ENCODE measurements around the gene GGCX. TPM values are rescaled to one million over a fixed set of nuclear protein-coding genes. Genes with fewer than 3 reads are reported as not detected.
A peak's percentile ranks its signal among the peaks of the same experiment; 100 is the strongest.

The GGCX gene
- polyA plus RNA-seq, 6 donors from 2014 or later = 12.1 to 22.2 (median 16.2) TPM

DNA sequence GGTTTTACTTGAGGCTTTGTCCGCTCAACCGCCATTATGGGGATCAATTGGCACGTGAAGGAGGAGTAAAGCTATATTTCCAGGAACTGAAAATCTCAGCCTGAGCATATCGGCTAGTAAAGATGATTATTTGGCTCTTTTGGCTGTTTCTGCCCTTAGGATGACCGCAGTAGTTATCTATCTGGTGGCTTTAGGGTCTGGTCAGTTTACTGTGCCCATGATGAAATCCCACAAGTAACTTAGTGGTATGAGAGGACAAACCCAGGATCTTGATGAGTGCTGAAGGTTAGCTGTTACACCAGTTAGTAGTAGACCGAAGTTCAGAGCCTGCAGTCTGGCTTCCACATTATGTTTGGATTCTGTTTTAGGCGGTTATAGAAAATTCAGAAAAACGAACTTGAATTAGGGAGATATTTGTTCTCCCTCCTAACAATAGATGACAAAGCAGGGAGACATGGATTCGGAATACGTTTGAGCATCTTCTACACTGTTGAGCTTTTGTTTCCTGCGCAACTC, 21.1 kb downstream of the GGCX start:
- no peaks in the 10 kb centered on the region for H3K9me3 Mint-ChIP-seq
- no peak for DNase-seq
- H3K4me1 Mint-ChIP-seq = peaks cover 27 to 42% (median 30%) of the 10 kb centered on the region in 3 donors
- H3K27ac Mint-ChIP-seq = peak overlapping the region; percentile 8 to 96 (median 92)
- peaks cover 14 to 15% of the 10 kb centered on the region in 2 donors for H3K36me3 Mint-ChIP-seq
- H3K27me3 Mint-ChIP-seq = no peaks in the 10 kb centered on the region
- H3K4me3 Mint-ChIP-seq = peak overlapping the region; percentile 87 to 98 (median 96)
- no peak for ATAC-seq (ENCODE audit: low read depth in 2 of 2)

DNA sequence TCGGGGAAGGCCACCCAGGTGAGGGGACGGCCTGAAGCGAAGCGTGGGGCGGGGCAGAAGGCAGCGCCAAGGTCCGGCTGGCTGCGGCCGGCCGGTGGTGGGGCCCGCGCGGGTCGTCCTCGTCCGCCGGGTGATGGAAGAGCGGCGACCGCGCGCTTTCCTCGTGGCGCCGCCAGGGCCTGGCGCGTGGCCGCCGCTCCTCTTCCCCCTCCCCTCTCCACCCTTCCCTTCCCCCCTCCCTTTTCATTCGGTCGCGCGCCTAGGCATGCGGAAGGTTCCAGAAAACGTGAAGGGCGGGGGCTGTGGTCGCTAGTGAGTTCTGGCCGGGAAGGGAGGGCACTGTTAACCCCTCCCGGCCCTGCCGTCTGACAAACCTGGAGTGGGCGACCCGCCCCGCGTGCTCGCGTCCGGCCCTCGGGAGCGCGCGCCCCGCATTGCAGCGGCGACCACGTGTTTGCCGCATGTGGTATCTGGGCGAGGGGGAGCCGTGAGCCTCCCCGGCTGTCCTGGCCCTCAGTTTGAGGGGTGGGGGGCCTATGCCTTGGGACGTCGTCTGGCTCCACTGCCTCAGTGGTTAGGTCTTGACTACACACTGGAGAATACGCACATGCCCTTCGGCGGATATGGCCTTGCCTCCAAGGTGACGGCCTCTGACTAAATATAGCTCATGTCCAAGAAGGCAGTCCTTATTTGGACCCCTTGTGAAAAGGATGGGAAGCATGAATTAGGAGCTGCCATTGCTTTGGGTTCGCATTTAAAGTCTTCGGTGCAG, 21.7 kb downstream of the GGCX start:
- Mint-ChIP-seq H3K4me1 (peaks cover 27 to 42% (median 30%) of the 10 kb centered on the region in 3 donors), H3K36me3 (peaks cover 14 to 15% of the 10 kb centered on the region in 2 donors), H3K4me3 (peak overlapping the region; percentile 87 to 98 (median 96)), H3K27ac (peak overlapping the region; percentile 80 to 98 (median 95)), H3K27me3 (no peaks in the 10 kb centered on the region), H3K9me3 (no peaks in the 10 kb centered on the region)
- peak; percentile 61 to 62 for ATAC-seq (ENCODE audit: low read depth in 2 of 2)
- DNase-seq = peak; percentile 68

DNA sequence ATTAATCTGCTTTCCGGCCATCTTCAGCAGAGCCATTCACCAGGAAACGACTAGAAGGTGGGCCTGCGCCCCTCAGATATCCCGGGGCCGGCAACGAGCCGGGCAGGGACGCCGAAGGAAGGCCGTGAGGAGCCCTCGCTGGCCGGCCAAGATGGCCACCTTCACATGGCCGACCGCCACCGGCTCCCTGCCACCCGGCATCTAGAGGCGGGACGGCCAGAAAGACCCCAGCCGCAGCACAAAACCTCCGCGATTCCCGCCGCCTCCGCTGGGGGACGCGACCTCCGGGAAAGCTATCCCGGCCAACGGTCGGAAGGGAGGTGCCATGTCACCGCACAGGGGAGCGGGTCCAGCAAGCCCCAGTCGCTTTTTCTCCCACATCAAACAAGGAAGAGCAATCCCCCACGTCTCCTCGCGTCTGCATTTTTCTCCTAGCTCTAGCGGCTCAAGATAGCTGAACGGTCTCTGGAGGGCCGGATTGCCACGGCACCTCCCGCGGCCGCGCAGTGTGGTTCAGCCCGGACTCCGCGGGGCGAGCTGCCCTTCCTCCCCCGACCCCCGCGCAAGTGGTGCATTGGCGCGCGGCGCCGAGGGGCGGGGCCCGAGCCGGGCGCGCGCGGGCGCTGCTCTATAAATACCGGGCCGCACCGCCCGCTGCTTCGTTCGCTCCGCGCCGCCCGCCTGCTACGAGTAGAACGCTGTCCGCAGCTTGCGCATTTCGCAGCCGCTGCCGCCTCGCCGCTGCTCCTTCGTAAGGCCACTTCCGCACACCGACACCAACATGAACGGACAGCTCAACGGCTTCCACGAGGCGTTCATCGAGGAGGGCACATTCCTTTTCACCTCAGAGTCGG, 22.6 kb downstream of the GGCX start, which contains the start of gene MAT2A:
TSS of gene MAT2A (plus strand) at position 662 of the 854 bp plus-strand sequence. CDS start at position 782, 120 bp downstream.
- Mint-ChIP-seq H3K36me3 (peaks cover 8 to 14% of the 10 kb centered on the region in 2 donors), H3K4me1 (peaks cover 26 to 36% (median 27%) of the 10 kb centered on the region in 3 donors), H3K4me3 (peak within 1 kb of the TSS; percentile 87 to 98 (median 96)), H3K27me3 (no peaks in the 10 kb centered on the region), H3K9me3 (no peaks in the 10 kb centered on the region), H3K27ac (peak within 1 kb of the TSS; percentile 91 to 98 (median 96))
- peak; percentile 76 to 77 for ATAC-seq (ENCODE audit: low read depth in 2 of 2)
- peak; percentile 91 for DNase-seq

DNA sequence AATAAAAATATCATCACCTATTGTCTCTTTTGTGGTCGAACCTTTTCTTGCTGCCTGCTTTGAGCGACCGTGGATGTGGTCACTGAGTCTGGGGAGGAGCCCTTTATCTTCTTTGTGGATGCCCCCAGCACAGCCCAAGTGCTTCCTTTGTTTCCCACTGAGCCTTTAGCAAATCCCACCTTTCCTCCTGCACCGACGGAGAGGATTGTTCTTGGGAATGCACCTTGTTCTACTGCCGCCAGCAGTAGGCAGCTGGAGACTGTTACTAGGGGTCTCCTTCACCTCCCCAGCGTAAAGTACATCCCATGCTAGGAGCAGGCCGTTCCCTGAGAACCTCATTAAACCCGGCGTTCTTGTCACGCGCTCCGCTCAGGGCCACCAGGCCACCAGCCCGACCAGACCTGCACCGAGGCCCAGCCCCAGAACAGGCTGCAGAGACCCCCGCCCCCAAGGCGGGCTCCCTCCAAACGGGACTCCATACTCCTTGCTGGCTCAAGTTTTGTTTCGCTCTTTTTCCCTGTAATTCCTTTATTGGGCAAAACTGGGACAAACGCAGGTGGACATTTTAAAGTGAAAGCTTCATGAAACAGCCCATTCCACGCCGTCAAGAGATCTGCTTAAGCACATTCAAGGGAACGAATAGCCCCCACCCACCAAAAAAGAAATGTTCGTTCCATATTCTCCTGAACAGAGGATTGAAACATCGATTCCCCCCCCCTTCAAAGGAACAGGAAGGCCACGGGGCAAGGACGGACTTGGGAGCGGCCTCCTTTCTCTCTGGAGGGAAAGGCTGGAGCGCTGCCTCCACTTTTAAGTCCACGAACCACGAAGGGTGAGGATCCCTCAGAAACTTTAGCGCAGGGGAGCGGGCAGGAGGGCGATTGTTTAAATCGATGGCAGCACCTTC, 23.4 kb downstream of the GGCX start:
- Mint-ChIP-seq H3K27ac (peak overlapping the region in 5 of 6 donors; percentile 91 to 98 (median 95)), H3K9me3 (no peaks in the 10 kb centered on the region), H3K4me1 (peaks cover 24 to 31% (median 24%) of the 10 kb centered on the region in 3 donors), H3K36me3 (peaks cover 4 to 9% of the 10 kb centered on the region in 2 donors), H3K27me3 (no peaks in the 10 kb centered on the region), H3K4me3 (peak overlapping the region; percentile 87 to 98 (median 96))
- DNase-seq = no peak
- peak in 1 of 2 donors; percentile 0 for ATAC-seq (ENCODE audit: low read depth in 2 of 2)

DNA sequence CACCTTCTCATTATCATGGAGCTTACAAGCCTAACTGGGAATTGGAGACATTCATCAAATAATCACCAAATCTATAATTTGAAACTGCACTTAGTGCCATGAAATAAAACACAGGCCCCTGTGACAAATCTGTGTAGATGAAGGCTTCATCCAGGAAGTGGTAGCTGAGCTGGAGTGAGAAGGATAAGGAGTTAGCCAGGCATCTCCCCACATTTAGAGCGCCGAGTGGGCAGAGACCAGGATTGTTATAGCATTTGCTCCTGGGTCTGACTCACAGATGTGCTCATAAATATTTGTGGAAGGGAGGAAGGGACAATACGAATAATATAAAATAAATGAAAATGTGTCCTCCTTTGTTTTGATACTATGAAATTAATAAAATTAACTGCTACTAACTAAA, 24.8 kb downstream of the GGCX start:
- Mint-ChIP-seq H3K36me3 (no peaks in the 10 kb centered on the region), H3K27ac (peak overlapping the region in 2 of 6 donors; percentile 38 to 39), H3K27me3 (no peaks in the 10 kb centered on the region), H3K9me3 (no peaks in the 10 kb centered on the region), H3K4me1 (peaks cover 19 to 28% (median 22%) of the 10 kb centered on the region in 3 donors), H3K4me3 (peak overlapping the region in 1 of 8 donors; percentile 98)
- ATAC-seq (ENCODE audit: low read depth in 2 of 2) = no peak
- DNase-seq = no peak

DNA sequence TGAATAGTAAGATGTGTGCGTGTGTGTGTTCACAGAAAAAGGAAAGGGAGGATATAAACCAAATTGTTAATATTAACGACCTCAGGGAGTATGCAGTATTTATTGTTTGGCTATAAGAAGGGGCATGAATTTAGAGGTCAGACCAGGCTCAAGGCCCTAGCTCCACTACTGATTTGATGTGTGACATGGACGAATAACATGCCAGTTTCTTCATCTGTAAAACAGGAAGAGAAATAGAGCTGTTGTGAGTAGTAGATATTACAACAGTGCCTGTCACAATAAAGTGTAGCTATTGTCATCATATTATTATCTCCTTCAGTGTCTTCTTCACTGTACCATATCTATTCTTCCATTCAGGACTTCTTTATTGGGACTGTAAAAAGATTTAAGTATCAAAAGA, 26.4 kb downstream of the GGCX start:
- ATAC-seq (ENCODE audit: low read depth in 2 of 2) (no peak), DNase-seq (no peak)
- H3K27me3 Mint-ChIP-seq = no peaks in the 10 kb centered on the region
- peak overlapping the region in 3 of 6 donors; percentile 3 to 24 (median 3) for H3K27ac Mint-ChIP-seq
- H3K36me3 Mint-ChIP-seq = no peaks in the 10 kb centered on the region
- H3K9me3 Mint-ChIP-seq = no peaks in the 10 kb centered on the region
- peak overlapping the region in 1 of 8 donors; percentile 98 for H3K4me3 Mint-ChIP-seq
- H3K4me1 Mint-ChIP-seq = peaks cover 10 to 18% (median 12%) of the 10 kb centered on the region in 3 donors

DNA sequence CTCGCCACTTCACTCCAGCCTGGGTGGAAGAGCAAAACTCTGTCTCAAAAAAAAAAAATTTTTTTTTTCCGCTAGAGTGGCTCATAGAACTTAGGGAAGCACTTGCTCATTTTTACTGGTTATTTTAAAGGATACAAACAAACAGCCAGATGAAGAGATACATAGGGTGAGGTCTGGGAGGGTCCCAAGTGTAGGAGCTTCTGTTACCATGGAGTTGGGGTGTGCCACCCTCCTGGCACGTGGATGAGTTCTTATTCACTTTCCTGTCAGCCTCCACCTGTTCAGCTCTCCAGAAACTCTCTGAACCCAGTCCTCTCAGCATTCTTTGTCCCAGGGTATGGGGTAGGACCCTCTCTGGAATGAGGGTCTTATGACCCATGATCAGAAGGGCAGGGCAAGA, 27.2 kb downstream of the GGCX start:
- H3K36me3 Mint-ChIP-seq = no peaks in the 10 kb centered on the region
- no peak overlapping the region for H3K4me3 Mint-ChIP-seq
- no peak for ATAC-seq (ENCODE audit: low read depth in 2 of 2)
- no peaks in the 10 kb centered on the region for H3K9me3 Mint-ChIP-seq
- no peaks in the 10 kb centered on the region for H3K27me3 Mint-ChIP-seq
- H3K27ac Mint-ChIP-seq = peak overlapping the region in 1 of 6 donors; percentile 75
- DNase-seq = no peak
- H3K4me1 Mint-ChIP-seq = peaks cover 10 to 15% (median 11%) of the 10 kb centered on the region in 3 donors

DNA sequence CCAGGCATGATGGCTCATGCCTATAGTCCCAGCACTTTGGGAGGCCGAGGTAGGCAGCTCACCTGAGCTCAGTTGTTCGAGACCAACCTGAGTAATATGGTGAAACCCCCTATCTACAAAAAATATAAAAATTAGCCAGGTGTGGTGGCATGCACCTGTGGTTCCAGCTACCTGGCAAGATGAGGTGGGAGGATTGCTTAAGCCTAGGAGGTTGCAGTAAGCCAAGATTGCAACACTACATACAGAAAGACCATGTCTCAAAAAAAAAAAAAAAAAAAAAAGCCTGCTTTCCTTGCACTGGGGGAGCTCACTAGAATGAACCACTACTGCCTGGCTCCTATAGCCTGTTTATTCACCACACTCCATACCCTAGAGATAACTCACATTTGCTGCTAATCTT, 29.7 kb downstream of the GGCX start:
- ATAC-seq (ENCODE audit: low read depth in 2 of 2) (no peak), DNase-seq (no peak)
- Mint-ChIP-seq H3K27me3 (peaks cover 4% of the 10 kb centered on the region in 3 donors), H3K4me1 (peaks cover 0 to 4% (median 4%) of the 10 kb centered on the region in 3 donors), H3K27ac (no peak overlapping the region), H3K9me3 (no peaks in the 10 kb centered on the region), H3K36me3 (no peaks in the 10 kb centered on the region), H3K4me3 (no peak overlapping the region)

DNA sequence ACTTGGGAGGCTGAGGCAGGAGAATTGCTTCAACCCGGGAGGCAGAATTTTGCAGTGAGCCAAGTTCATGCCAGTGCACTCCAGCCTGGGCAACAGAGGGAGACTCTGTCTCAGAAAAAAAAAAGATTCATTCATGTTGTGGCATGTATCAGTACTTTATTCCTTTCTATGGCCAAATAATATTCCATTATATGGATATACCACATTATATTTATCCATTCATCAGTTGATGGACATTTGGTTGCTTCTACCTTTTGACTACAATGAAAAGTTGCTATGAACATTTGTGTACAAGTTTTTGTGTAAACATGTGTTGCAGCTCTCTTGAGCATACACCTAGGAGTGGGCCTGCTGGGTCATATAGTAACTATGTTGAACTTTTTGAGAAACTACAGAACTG, 31.5 kb downstream of the GGCX start:
- Mint-ChIP-seq H3K4me3 (no peak overlapping the region), H3K36me3 (no peaks in the 10 kb centered on the region), H3K4me1 (peaks cover 0 to 4% (median 0%) of the 10 kb centered on the region in 3 donors), H3K27ac (no peak overlapping the region), H3K27me3 (peaks cover 6 to 9% (median 6%) of the 10 kb centered on the region in 3 donors), H3K9me3 (no peaks in the 10 kb centered on the region)
- DNase-seq = no peak
- ATAC-seq (ENCODE audit: low read depth in 2 of 2) = no peak

DNA sequence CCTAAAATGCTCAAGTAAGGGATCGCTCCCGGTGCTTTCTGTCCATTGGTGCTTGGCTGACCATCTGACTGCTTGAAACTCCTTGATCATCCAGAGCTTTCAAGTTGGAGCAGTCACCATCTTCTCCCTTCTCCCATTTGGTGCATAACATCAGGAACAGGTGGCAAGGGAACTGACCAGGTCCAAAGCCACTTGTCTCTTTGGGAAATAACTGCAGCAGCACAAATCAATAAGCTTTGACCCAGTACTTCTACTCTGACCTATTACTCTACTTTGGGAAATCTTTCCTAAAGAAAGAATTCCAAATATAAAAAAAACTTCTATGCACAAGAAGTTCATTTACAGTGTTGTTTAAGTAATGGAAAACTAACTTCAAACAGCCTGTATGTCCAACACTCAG, 32.9 kb downstream of the GGCX start:
- Mint-ChIP-seq H3K36me3 (no peaks in the 10 kb centered on the region), H3K4me3 (no peak overlapping the region), H3K27ac (no peak overlapping the region), H3K9me3 (no peaks in the 10 kb centered on the region), H3K27me3 (peaks cover 6 to 9% (median 6%) of the 10 kb centered on the region in 3 donors), H3K4me1 (peaks cover 5 to 9% (median 7%) of the 10 kb centered on the region in 3 donors)
- no peak for ATAC-seq (ENCODE audit: low read depth in 2 of 2)
- DNase-seq = no peak

DNA sequence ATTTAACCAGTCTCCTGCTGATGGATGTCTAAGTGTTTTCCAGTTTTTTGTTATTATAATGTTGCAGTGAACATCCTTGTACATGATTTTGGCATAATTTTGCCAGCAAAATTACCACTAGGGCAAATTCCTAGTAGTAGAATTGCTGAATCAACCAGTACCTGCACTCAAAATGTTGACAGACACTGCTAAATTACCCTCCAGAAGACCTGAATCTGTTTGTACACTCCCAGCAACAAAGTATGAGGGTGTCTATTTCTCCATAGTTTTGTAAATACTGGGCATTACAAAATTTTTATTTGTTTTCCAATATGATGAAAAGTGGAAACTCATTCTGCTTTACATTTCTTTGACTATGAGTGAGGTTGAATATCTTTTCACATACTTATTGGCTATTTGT, 33.5 kb downstream of the GGCX start:
- Mint-ChIP-seq H3K4me1 (peaks cover 5 to 9% (median 7%) of the 10 kb centered on the region in 3 donors), H3K9me3 (no peaks in the 10 kb centered on the region), H3K27ac (no peak overlapping the region), H3K36me3 (no peaks in the 10 kb centered on the region), H3K27me3 (peaks cover 6 to 10% (median 9%) of the 10 kb centered on the region in 3 donors), H3K4me3 (no peak overlapping the region)
- DNase-seq = no peak
- ATAC-seq (ENCODE audit: low read depth in 2 of 2) = no peak

DNA sequence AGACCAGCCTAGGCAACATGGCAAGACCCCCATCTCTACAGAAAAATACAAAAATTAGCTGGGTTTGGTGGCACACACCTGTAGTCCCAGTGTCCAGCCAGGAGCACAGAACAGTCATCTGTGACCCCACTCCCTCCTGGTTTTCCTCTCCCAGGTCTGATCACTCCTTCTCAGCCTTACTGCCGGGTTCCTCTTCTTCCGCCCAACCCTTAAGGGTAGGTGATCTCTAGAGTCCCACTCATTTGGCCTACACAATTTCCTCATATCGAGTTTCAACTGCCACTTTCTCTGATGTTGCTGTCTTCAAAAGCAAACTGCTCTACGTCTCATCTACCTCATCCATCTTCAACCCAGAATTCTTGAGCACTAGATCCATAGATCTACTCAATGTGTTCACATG, 35.7 kb downstream of the GGCX start:
- Mint-ChIP-seq H3K27me3 (peaks cover 6 to 10% (median 9%) of the 10 kb centered on the region in 3 donors), H3K4me1 (peaks cover 5 to 9% (median 7%) of the 10 kb centered on the region in 3 donors), H3K36me3 (no peaks in the 10 kb centered on the region), H3K9me3 (no peaks in the 10 kb centered on the region), H3K4me3 (no peak overlapping the region), H3K27ac (peak overlapping the region in 1 of 6 donors; percentile 14)
- no peak for ATAC-seq (ENCODE audit: low read depth in 2 of 2)
- DNase-seq = no peak

Measured in naive B cell (primary cell).